Mesothelial cell of epicardium (in vitro differentiated cells): ENCODE data around the gene TRRAP. TPM values are rescaled to one million over a fixed set of nuclear protein-coding genes. Genes with fewer than 3 reads are reported as not detected.

ENCODE experiments used
- DNase-seq, 2 experiments: peaks; one replicate each; pipeline ENCODE4 v3.0.0; 2021; ENCODE audit warnings: low spot score in 2 of 2; ENCODE audit not compliant: unreplicated experiment in 2 of 2
- H3K27ac Mint-ChIP-seq: 2 replicates; pipeline ENCODE4 v1.8.0; 2021; ENCODE audit warnings: mixed read lengths
- H3K27me3 Mint-ChIP-seq: 2 replicates; pipeline ENCODE4 v1.8.0; 2021; ENCODE audit warnings: low read depth, mixed read lengths
- H3K36me3 Mint-ChIP-seq: 2 replicates; pipeline ENCODE4 v1.8.0; 2021; ENCODE audit warnings: mixed read lengths
- H3K4me1 Mint-ChIP-seq: 2 replicates; pipeline ENCODE4 v1.8.0; 2021; ENCODE audit warnings: mixed read lengths
- H3K4me3 Mint-ChIP-seq: 2 replicates; pipeline ENCODE4 v1.8.0; 2021; ENCODE audit warnings: mild to moderate bottlenecking, moderate library complexity, mixed read lengths
- H3K9me3 Mint-ChIP-seq: 2 replicates; pipeline ENCODE4 v1.8.0; 2021; ENCODE audit warnings: mixed read lengths
- CTCF ChIP-seq: fragments of 200-600 bp; sonication (generic); IDR thresholded peaks from one replicate; pipeline ENCODE4 v1.5.0; 2021; ENCODE audit warnings: antibody characterized with exemption; ENCODE audit not compliant: unreplicated experiment
- total RNA-seq: library from RNA; stranded (reverse); gene quantifications from 3 replicates; pipeline ENCODE4 v1.2.1, GENCODE V29; 2021

The TRRAP gene
- total RNA-seq, 1 donor from 2014 or later, result 82.9 TPM

GRCh38 chr7:98868450-98868849 is 9.9 kb upstream of the TRRAP start:
- Mint-ChIP-seq H3K4me3 (peak overlapping the region; percentile 59), H3K36me3 (no peaks in the 10 kb centered on the region), H3K9me3 (no peaks in the 10 kb centered on the region), H3K27me3 (peaks cover 14% of the 10 kb centered on the region), H3K27ac (no peak overlapping the region), H3K4me1 (peaks cover 22% of the 10 kb centered on the region)
- no peak for DNase-seq
- no peak for TF ChIP-seq CTCF

GRCh38 chr7:98869027-98869596 is 9.2 kb upstream of the TRRAP start:
- Mint-ChIP-seq H3K27ac (no peak overlapping the region), H3K4me3 (peak overlapping the region; percentile 59), H3K36me3 (no peaks in the 10 kb centered on the region), H3K4me1 (peaks cover 22% of the 10 kb centered on the region), H3K27me3 (peaks cover 14% of the 10 kb centered on the region), H3K9me3 (no peaks in the 10 kb centered on the region)
- no peak for DNase-seq
- no peak for TF ChIP-seq CTCF

- Mint-ChIP-seq H3K4me3 (peak within 1 kb of the TSS; percentile 84), H3K4me1 (peaks cover 22% of the 10 kb centered on the region), H3K36me3 (no peaks in the 10 kb centered on the region), H3K27ac (peak within 1 kb of the TSS; percentile 66), H3K27me3 (peaks cover 14% of the 10 kb centered on the region), H3K9me3 (no peaks in the 10 kb centered on the region)
- DNase-seq, result peak in 1 of 2 experiments; percentile 65
- no peak for TF ChIP-seq CTCF
These were observed 8.7 kb upstream of the TRRAP start, which contains the start of gene TMEM130 for GRCh38 chr7:98869597-98870120. Gene TMEM130 (minus strand): TSS chr7:98870014. CDS start chr7:98869861, 153 bp downstream.

GRCh38 chr7:98870121-98870651 is 8.1 kb upstream of the TRRAP start:
- Mint-ChIP-seq H3K9me3 (no peaks in the 10 kb centered on the region), H3K27me3 (peaks cover 14% of the 10 kb centered on the region), H3K4me3 (peak overlapping the region; percentile 84), H3K36me3 (no peaks in the 10 kb centered on the region), H3K27ac (peak overlapping the region; percentile 66), H3K4me1 (peaks cover 21% of the 10 kb centered on the region)
- TF ChIP-seq CTCF, result no peak
- DNase-seq, result peak; percentile 57 to 72

- DNase-seq, result no peak
- TF ChIP-seq CTCF, result no peak
- Mint-ChIP-seq H3K4me3 (peak overlapping the region; percentile 84), H3K4me1 (peaks cover 14% of the 10 kb centered on the region), H3K27ac (no peak overlapping the region), H3K9me3 (no peaks in the 10 kb centered on the region), H3K36me3 (no peaks in the 10 kb centered on the region), H3K27me3 (peaks cover 14% of the 10 kb centered on the region)
These were observed 7.4 kb upstream of the TRRAP start for GRCh38 chr7:98870807-98871491.
